H1 (cell line): ENCODE results near the gene SLC22A23. TPM values are rescaled to one million over a fixed set of nuclear protein-coding genes. Genes with fewer than 3 reads are reported as not detected.

Experiments used
- CTCF ChIA-PET: fragments of 300-600 bp; sonication (Branson Sonifier 250); formaldehyde crosslinking; loops from one replicate; lab custom pipeline; 2021; ENCODE audit not compliant: partially characterized antibody; lab: Charles Lee
- POLR2A ChIA-PET: fragments of 300-600 bp; sonication (Branson Sonifier 250); formaldehyde crosslinking; loops from one replicate; lab custom pipeline; 2021; ENCODE audit warnings: inconsistent platforms; ENCODE audit not compliant: partially characterized antibody; lab: Charles Lee
- DNase-seq, 2 experiments: peaks; one replicate each; pipeline versions ENCODE4 v3.0.0 to v3.0.0-alpha.2; 2010 to 2022; ENCODE audit warnings: low spot score in 2 of 2, low read depth in 1 of 2, mixed read lengths in 1 of 2
- FAIRE-seq: peaks from 2 replicates; lab custom pipeline; 2011; peaks lifted over from hg19 to GRCh38; lab: Jason Lieb, UNC
- H2AFZ ChIP-seq: 2 replicates; pipeline ENCODE4 v1.8.1; 2012; ENCODE audit warnings: low read length, inconsistent platforms
- H2AK5ac ChIP-seq: 2 replicates; pipeline ENCODE4 v1.6.1; 2013; ENCODE audit warnings: low read depth, low read length
- H2BK120ac ChIP-seq: replicated peaks from 2 replicates; pipeline ENCODE3; 2013; ENCODE audit warnings: low read depth, low read length, inconsistent platforms
- H2BK12ac ChIP-seq: 2 replicates; pipeline ENCODE4 v1.6.1; 2013; ENCODE audit warnings: low read depth, low read length
- H2BK15ac ChIP-seq: 2 replicates; pipeline ENCODE4 v1.6.1; 2013; ENCODE audit warnings: low read length
- H2BK20ac ChIP-seq: 2 replicates; pipeline ENCODE4 v1.6.1; 2013; ENCODE audit warnings: low read length
- H2BK5ac ChIP-seq: 2 replicates; pipeline ENCODE4 v1.6.1; 2013; ENCODE audit warnings: low read depth, low read length
- H3K14ac ChIP-seq: 2 replicates; pipeline ENCODE4 v1.6.1; 2013; ENCODE audit warnings: inconsistent platforms; ENCODE audit not compliant: insufficient read length
- H3K18ac ChIP-seq: 2 replicates; pipeline ENCODE4 v1.6.1; 2013; ENCODE audit warnings: low read length; ENCODE audit errors: extremely low read depth
- H3K23ac ChIP-seq: 2 replicates; pipeline ENCODE4 v1.6.1; 2013; ENCODE audit warnings: inconsistent platforms; ENCODE audit not compliant: insufficient read length
- H3K23me2 ChIP-seq: 2 replicates; pipeline ENCODE4 v1.6.1; 2013; ENCODE audit warnings: low read depth, low read length
- H3K27ac ChIP-seq: 2 replicates; pipeline ENCODE4 v1.6.1; 2011; ENCODE audit warnings: low read depth, low read length, inconsistent platforms
- H3K27me3 ChIP-seq, 4 experiments: replicated peaks in 1 of 4; 1 replicate in 1 of 4; 2 replicates in 3 of 4; pipeline versions ENCODE4 v1.6.1 to v1.8.1; 2011 to 2013; ENCODE audit warnings: low read length in 3 of 4, mild to moderate bottlenecking in 3 of 4, inconsistent platforms in 2 of 4, mixed read lengths in 2 of 4, moderate library complexity in 1 of 4; ENCODE audit not compliant: control insufficient read depth in 3 of 4, insufficient read depth in 3 of 4; ENCODE audit errors: extremely low read depth in 1 of 4
- H3K36me3 ChIP-seq, 4 experiments: 2 replicates each; pipeline versions ENCODE4 v1.6.1 to v1.8.1; 2011 to 2013; ENCODE audit warnings: mild to moderate bottlenecking in 4 of 4, low read length in 3 of 4, moderate library complexity in 2 of 4, control low read depth in 1 of 4, inconsistent platforms in 1 of 4; ENCODE audit not compliant: insufficient read depth in 4 of 4, control insufficient read depth in 2 of 4
- H3K4ac ChIP-seq: replicated peaks from 2 replicates; pipeline ENCODE3; 2013; ENCODE audit warnings: low read length, low read depth, mixed read lengths, inconsistent platforms; ENCODE audit not compliant: insufficient read length
- H3K4me1 ChIP-seq, 4 experiments: replicated peaks in 1 of 4; 1 replicate in 1 of 4; 2 replicates in 3 of 4; pipeline versions ENCODE4 v1.6.1 to v1.8.1; 2011 to 2013; ENCODE audit warnings: low read length in 3 of 4, inconsistent platforms in 2 of 4, mixed read lengths in 1 of 4; ENCODE audit not compliant: insufficient read depth in 4 of 4, control insufficient read depth in 3 of 4
- H3K4me2 ChIP-seq, 2 experiments: 2 replicates each; pipeline versions ENCODE4 v1.6.1 to v1.8.1; 2011 to 2013; ENCODE audit warnings: low read depth in 2 of 2, low read length in 2 of 2, control low read depth in 1 of 2, inconsistent platforms in 1 of 2, mild to moderate bottlenecking in 1 of 2; ENCODE audit not compliant: insufficient read depth in 1 of 2
- H3K4me3 ChIP-seq, 4 experiments: fragments of 200-600, 300-600 bp in 1 of 4; sonication (generic), shearing (Covaris generic), sonication (Bioruptor Twin) in 1 of 4; 2 replicates each; pipeline versions ENCODE4 v1.5.1 to v1.8.1; 2011 to 2016; ENCODE audit warnings: low read length in 4 of 4, low read depth in 3 of 4, control low read depth in 2 of 4, inconsistent platforms in 2 of 4, mild to moderate bottlenecking in 2 of 4, mixed read lengths in 1 of 4, moderate library complexity in 1 of 4; ENCODE audit not compliant: insufficient read depth in 2 of 4; ENCODE audit errors: extremely low read depth in 1 of 4
- H3K56ac ChIP-seq: replicated peaks from 2 replicates; pipeline ENCODE3; 2013; ENCODE audit warnings: low read depth, mild to moderate bottlenecking, mixed read lengths, low read length, inconsistent platforms; ENCODE audit not compliant: insufficient read length
- H3K79me1 ChIP-seq: 2 replicates; pipeline ENCODE4 v1.6.1; 2013; ENCODE audit warnings: low read depth, low read length, control low read depth
- H3K79me2 ChIP-seq, 2 experiments: 2 replicates each; pipeline versions ENCODE4 v1.6.1 to v1.8.1; 2012 to 2013; ENCODE audit warnings: low read length in 2 of 2, mild to moderate bottlenecking in 2 of 2, inconsistent platforms in 1 of 2; ENCODE audit not compliant: insufficient read depth in 2 of 2, control insufficient read depth in 1 of 2
- H3K9ac ChIP-seq, 4 experiments: replicated peaks in 1 of 4; 1 replicate in 1 of 4; 2 replicates in 3 of 4; pipeline versions ENCODE4 v1.6.1 to v1.8.1; 2011 to 2013; ENCODE audit warnings: low read depth in 3 of 4, low read length in 3 of 4, control low read depth in 2 of 4, mild to moderate bottlenecking in 2 of 4, moderate library complexity in 2 of 4, inconsistent platforms in 1 of 4; ENCODE audit errors: extremely low read depth in 1 of 4
- H3K9me3 ChIP-seq, 2 experiments: 2 replicates each; pipeline versions ENCODE4 v1.6.1 to v1.8.1; 2012 to 2013; ENCODE audit warnings: mild to moderate bottlenecking in 2 of 2, moderate library complexity in 2 of 2, control low read depth in 1 of 2, inconsistent platforms in 1 of 2, low read depth in 1 of 2, low read length in 1 of 2, mixed read lengths in 1 of 2; ENCODE audit not compliant: insufficient read depth in 2 of 2
- H4K20me1 ChIP-seq, 2 experiments: replicated peaks in 1 of 2; 2 replicates each; pipeline versions ENCODE3 to v1.8.1; 2011 to 2013; ENCODE audit warnings: inconsistent platforms in 2 of 2, low read length in 2 of 2, mild to moderate bottlenecking in 1 of 2; ENCODE audit not compliant: insufficient read depth in 2 of 2, control insufficient read depth in 1 of 2
- H4K5ac ChIP-seq: 2 replicates; pipeline ENCODE4 v1.6.1; 2013; ENCODE audit warnings: low read length, low read depth, mixed read lengths, inconsistent platforms; ENCODE audit not compliant: insufficient read length
- H4K8ac ChIP-seq: 2 replicates; pipeline ENCODE4 v1.8.0; 2013; ENCODE audit warnings: mild to moderate bottlenecking, moderate library complexity, low read length, inconsistent platforms; ENCODE audit not compliant: insufficient read depth; ENCODE audit errors: extremely low read depth
- H4K91ac ChIP-seq: replicated peaks from 2 replicates; pipeline ENCODE3; 2013; ENCODE audit warnings: low read length, mixed read lengths, inconsistent platforms; ENCODE audit not compliant: insufficient read length
- EP300 ChIP-seq, 2 experiments: IDR thresholded peaks; 1 replicate in 1 of 2; 2 replicates in 1 of 2; pipeline ENCODE4 v1.6.1; 2011 to 2012; ENCODE audit warnings: low read depth in 2 of 2, low read length in 2 of 2, mild to moderate bottlenecking in 2 of 2, borderline replicate concordance in 1 of 2, inconsistent platforms in 1 of 2, moderate library complexity in 1 of 2
- KDM4A ChIP-seq: IDR thresholded peaks from one replicate; pipeline ENCODE4 v1.7.1; 2012; ENCODE audit warnings: low read depth, mild to moderate bottlenecking, moderate library complexity, low read length, inconsistent platforms; ENCODE audit not compliant: severe bottlenecking
- SUZ12 ChIP-seq: fragments of 200-600 bp; sonication (generic); IDR thresholded peaks from 2 replicates; pipeline ENCODE4 v1.6.1; 2012; ENCODE audit warnings: mild to moderate bottlenecking, inconsistent platforms, low read length, moderate library complexity, mixed read lengths
- TCF12 ChIP-seq: IDR thresholded peaks from 2 replicates; pipeline ENCODE4 v1.6.1; 2011; ENCODE audit warnings: low read depth, mild to moderate bottlenecking, low read length
- YY1 ChIP-seq: IDR thresholded peaks from 2 replicates; pipeline ENCODE4 v1.6.1; 2011; ENCODE audit warnings: low read depth, mild to moderate bottlenecking, low read length
- WGBS, 2 experiments: shearing (Covaris generic) in 1 of 2; methylation state at CpG; one replicate each; pipeline versions ENCODE4 v1.1.6 to v1.1.7; 2013 to 2015; ENCODE audit warnings: low lambda C conversion rate in 2 of 2, mixed read lengths in 2 of 2, inconsistent platforms in 1 of 2, low coverage in 1 of 2, missing lambda C conversion rate in 1 of 2; ENCODE audit not compliant: insufficient replicate concordance in 2 of 2, insufficient coverage in 1 of 2, insufficient read length in 1 of 2; ENCODE audit errors: extremely low coverage in 1 of 2, missing lambda C conversion rate in 1 of 2; 5-methylcytosine and 5-hydroxymethylcytosine counted together
- polyA plus RNA-seq, 7 experiments: library from polyadenylated mRNA; depleted of rRNA in 3 of 7; stranded (reverse) in 5 of 7; unstranded in 2 of 7; fragments of >200 nt in 5 of 7; fragments of 200-250 nt in 2 of 7; gene quantifications; 1 replicate in 5 of 7; 2 replicates in 1 of 7; 4 replicates in 1 of 7; pipeline versions ENCODE4 v1.2.1 to v1.2.3, GENCODE V29; 2011 to 2013; ENCODE audit warnings: missing spikeins in 2 of 7, mixed read lengths in 2 of 7
- total RNA-seq: library from RNA; stranded (reverse); fragmentation: NEBNext Ultra II Directional; extraction: Animal tissue kit (Norgen Biotek cat#: 25700); gene quantifications from 2 replicates; pipeline ENCODE4 v1.2.1, GENCODE V29; 2021
- TF ChIP-seq, protein P1 (sequence below): IDR thresholded peaks from 2 replicates; pipeline ENCODE4 v1.6.1; 2011; ENCODE audit warnings: low read depth, mild to moderate bottlenecking, low read length; ENCODE audit not compliant: insufficient read depth

The SLC22A23 gene
- total and polyA plus RNA-seq, 2 of the 8 experiments (the other 6 are each of a cell fraction or from before 2014, with no cell fraction given): 9.9 to 38.4 TPM

DNA sequence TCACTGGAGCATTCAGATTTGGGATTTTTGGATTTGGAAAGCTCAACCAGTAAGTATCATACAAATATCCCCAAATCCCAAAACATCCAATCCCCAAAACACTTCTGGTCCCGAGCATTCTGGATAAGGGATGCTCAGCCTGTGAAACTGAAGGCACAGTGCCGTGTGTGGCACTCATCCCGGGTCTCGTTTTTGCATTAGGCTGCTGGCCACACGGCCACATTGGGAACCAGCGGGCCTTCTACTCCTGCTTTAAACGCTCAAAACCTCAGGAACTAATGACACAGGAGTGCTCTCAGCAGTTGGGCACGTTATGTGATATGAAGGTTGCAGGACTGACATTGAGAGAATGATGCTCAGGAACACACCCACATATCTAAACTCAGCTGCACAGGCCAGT lies 162.5 kb downstream of the SLC22A23 start:
- Histone ChIP-seq H3K14ac (no peak overlapping the region), H2AFZ (no peak overlapping the region), H4K91ac (no peak overlapping the region), H3K23me2 (no peaks in the 10 kb centered on the region)
- DNase-seq (no peak), FAIRE-seq (no peak)
- no peak for TF ChIP-seq YY1
- no peak for TF ChIP-seq TCF12
- TF ChIP-seq, protein P1, sequence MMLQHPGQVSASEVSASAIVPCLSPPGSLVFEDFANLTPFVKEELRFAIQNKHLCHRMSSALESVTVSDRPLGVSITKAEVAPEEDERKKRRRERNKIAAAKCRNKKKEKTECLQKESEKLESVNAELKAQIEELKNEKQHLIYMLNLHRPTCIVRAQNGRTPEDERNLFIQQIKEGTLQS: no peak
- no peak for TF ChIP-seq SUZ12
- no peak for TF ChIP-seq KDM4A
- TF ChIP-seq EP300 (IDR thresholded peaks at IDR 0.05; ENCODE audit: borderline replicate concordance in 1 of 2, low read depth in 2 of 2, low read length in 2 of 2): no peak
- TF ChIP-seq, all 59 proteins: peak for 0
- H3K4ac ChIP-seq: no peak overlapping the region
- no peak overlapping the region for H3K9ac ChIP-seq
- no peak overlapping the region for H3K18ac ChIP-seq
- no peaks in the 10 kb centered on the region for H3K9me3 ChIP-seq
- CTCF ChIA-PET: interaction anchor here (1.7 to 6.0 kb wide), 5 partner anchors 9 to 117 kb away, joined by 5 to 35 read pairs (median 16); no protein-coding TSS in a partner anchor
- H2BK120ac ChIP-seq: no peak overlapping the region
- 88% methylated on average over 8 of the region's 8 CpGs; no CpG with 5 or more reads in 1 of the 2 experiments for WGBS, 2 experiments
- H2AK5ac ChIP-seq: no peak overlapping the region
- H3K4me2 ChIP-seq: no peak overlapping the region
- H3K4me3 ChIP-seq: no peak overlapping the region
- no peak overlapping the region for H2BK5ac ChIP-seq
- H3K36me3 ChIP-seq: no peaks in the 10 kb centered on the region; a peak in 2 of 8 replicates
- no peaks in the 10 kb centered on the region for H3K79me2 ChIP-seq
- no peaks in the 10 kb centered on the region for H3K79me1 ChIP-seq
- no peak overlapping the region for H2BK20ac ChIP-seq
- no peak overlapping the region for H4K8ac ChIP-seq
- H3K56ac ChIP-seq: no peak overlapping the region
- H4K20me1 ChIP-seq: no peaks in the 10 kb centered on the region
- no peak overlapping the region for H2BK15ac ChIP-seq
- no peak overlapping the region for H3K27ac ChIP-seq
- H3K27me3 ChIP-seq: no peaks in the 10 kb centered on the region
- H2BK12ac ChIP-seq: no peak overlapping the region
- H3K23ac ChIP-seq: no peak overlapping the region
- no peaks in the 10 kb centered on the region for H3K4me1 ChIP-seq
- no peak overlapping the region for H4K5ac ChIP-seq
- POLR2A ChIA-PET: interaction anchor here (0.7 kb wide), 1 partner anchor 152 kb away, joined by 3 read pairs; no protein-coding TSS in a partner anchor
